Left cardiac atrium (tissue), 4 donors: ENCODE data around the gene CHTF18. TPM values are rescaled to one million over a fixed set of nuclear protein-coding genes. Genes with fewer than 3 reads are reported as not detected.

Source experiments
- ATAC-seq, 2 donors: fragments of 200-7000 bp; cut with Tn5 transposase; one replicate each; pipeline ENCODE4 v1.9.1; 2020; ENCODE audit warnings: mild to moderate bottlenecking in 2 of 2, moderate library complexity in 2 of 2
- DNase-seq: peaks from one replicate; pipeline ENCODE4 v3.0.0-alpha.2; 2020
- intact Hi-C, 2 donors: fragments of 100-400 bp; cut with DNase I; formaldehyde crosslinking; loops; one replicate each; pipeline versions ENCODE4 v1.14.1 to v1.15.1; 2022 to 2023
- total RNA-seq, 2 donors: library from RNA; stranded (reverse); fragmentation: NEBNext Ultra II Directional; extraction: Animal tissue kit (Norgen Biotek cat#: 25700); gene quantifications; one replicate each; pipeline ENCODE4 v1.2.1, GENCODE V29; 2021
- donor health status: DM: no; HTN: yes; CAD: no.
- donor health status: DM: no; HTN: yes; CAD: no; lungs with severe emphysema.
- donor health status: DM: yes; HTN: yes; CAD: no.
- donor health status: Dilated cardiomyopathy.

The CHTF18 gene
- total RNA-seq, 2 donors from 2014 or later, result 4.7 to 8.8 TPM

GRCh38 chr16:800834-801511 lies 12.6 kb downstream of the CHTF18 start:
- ATAC-seq (no peak), DNase-seq (no peak)
- intact Hi-C loops, result no loop called here

GRCh38 chr16:801584-802363 lies 13.4 kb downstream of the CHTF18 start:
- intact Hi-C loops, result no loop called here
- no peak for DNase-seq
- no peak for ATAC-seq

- no peak for ATAC-seq
- intact Hi-C loops, result no loop called here
- no peak for DNase-seq
Measured at GRCh38 chr16:802461-802860, 14.0 kb downstream of the CHTF18 start.

- DNase-seq (no peak), ATAC-seq (no peak)
- intact Hi-C loops, result no loop called here
Measured at GRCh38 chr16:802914-803753, 14.7 kb downstream of the CHTF18 start.

- DNase-seq, result no peak
- intact Hi-C loops, result no loop called here
- ATAC-seq, result no peak
Measured at GRCh38 chr16:803754-804080, 15.3 kb downstream of the CHTF18 start.

- intact Hi-C loops, result loop anchor here in 1 of 2 donors (5.0 kb wide), 1 partner anchor 253 kb away; no protein-coding TSS in a partner anchor
- DNase-seq, result no peak
- no peak for ATAC-seq
Measured at GRCh38 chr16:804193-805048, 16.0 kb downstream of the CHTF18 start.

GRCh38 chr16:805474-805873 lies 17.1 kb downstream of the CHTF18 start:
- no peak for DNase-seq
- intact Hi-C loops, result loop anchor here in 1 of 2 donors (5.0 kb wide), 1 partner anchor 252 kb away; no protein-coding TSS in a partner anchor
- no peak for ATAC-seq

GRCh38 chr16:807347-808084 lies 19.1 kb downstream of the CHTF18 start:
- DNase-seq, result peak; percentile 95
- ATAC-seq, result peak; percentile 99
- intact Hi-C loops, result loop anchor here in 1 of 2 donors (5.0 kb wide), 1 partner anchor 250 kb away; no protein-coding TSS in a partner anchor

GRCh38 chr16:808085-808386 lies 19.6 kb downstream of the CHTF18 start:
- ATAC-seq (no peak), DNase-seq (no peak)
- intact Hi-C loops, result loop anchor here in 1 of 2 donors (5.0 kb wide), 1 partner anchor 249 kb away; no protein-coding TSS in a partner anchor

- peak; percentile 58 for DNase-seq
- ATAC-seq, result peak; percentile 84 to 88
- intact Hi-C loops, result no loop called here
Measured at GRCh38 chr16:813204-813915, 24.9 kb downstream of the CHTF18 start.

GRCh38 chr16:813916-814412 lies 25.5 kb downstream of the CHTF18 start:
- intact Hi-C loops, result loop anchor here in 1 of 2 donors (2.0 kb wide), 1 partner anchor 241 kb away; no protein-coding TSS in a partner anchor

GRCh38 chr16:814974-815373 lies 26.6 kb downstream of the CHTF18 start:
- intact Hi-C loops, result loop anchor here (2.0 to 5.0 kb wide), 2 partner anchors 237 to 240 kb away; no protein-coding TSS in a partner anchor
- DNase-seq (no peak), ATAC-seq (no peak)

More at GRCh38 chr16:813916-814412, 25.5 kb downstream of the CHTF18 start:
- no peak for ATAC-seq
- no peak for DNase-seq

- intact Hi-C loops, result loop anchor here (2.0 to 5.0 kb wide), 2 partner anchors 236 to 239 kb away; no protein-coding TSS in a partner anchor
- ATAC-seq, result no peak
- DNase-seq, result no peak
Measured at GRCh38 chr16:815861-816260, 27.4 kb downstream of the CHTF18 start.

- ATAC-seq (no peak), DNase-seq (no peak)
- intact Hi-C loops, result loop anchor here in 1 of 2 donors (5.0 kb wide), 1 partner anchor 235 kb away; no protein-coding TSS in a partner anchor
Measured at GRCh38 chr16:817001-817906, 28.8 kb downstream of the CHTF18 start.

- intact Hi-C loops, result loop anchor here in 1 of 2 donors (5.0 kb wide), 1 partner anchor 234 kb away; no protein-coding TSS in a partner anchor
- DNase-seq (no peak), ATAC-seq (no peak)
Measured at GRCh38 chr16:818132-818531, 29.7 kb downstream of the CHTF18 start.

GRCh38 chr16:818592-818991 lies 30.2 kb downstream of the CHTF18 start:
- intact Hi-C loops, result loop anchor here in 1 of 2 donors (5.0 kb wide), 1 partner anchor 234 kb away; no protein-coding TSS in a partner anchor

More at GRCh38 chr16:818592-818991, 30.2 kb downstream of the CHTF18 start:
- ATAC-seq (no peak), DNase-seq (no peak)
